ENCODE results near the gene CDT1. TPM values are rescaled to one million over a fixed set of nuclear protein-coding genes. Genes with fewer than 3 reads are reported as not detected.

The CDT1 gene
- total RNA-seq, 1 experiment from 2014 or later: 39.9 TPM

DNA sequence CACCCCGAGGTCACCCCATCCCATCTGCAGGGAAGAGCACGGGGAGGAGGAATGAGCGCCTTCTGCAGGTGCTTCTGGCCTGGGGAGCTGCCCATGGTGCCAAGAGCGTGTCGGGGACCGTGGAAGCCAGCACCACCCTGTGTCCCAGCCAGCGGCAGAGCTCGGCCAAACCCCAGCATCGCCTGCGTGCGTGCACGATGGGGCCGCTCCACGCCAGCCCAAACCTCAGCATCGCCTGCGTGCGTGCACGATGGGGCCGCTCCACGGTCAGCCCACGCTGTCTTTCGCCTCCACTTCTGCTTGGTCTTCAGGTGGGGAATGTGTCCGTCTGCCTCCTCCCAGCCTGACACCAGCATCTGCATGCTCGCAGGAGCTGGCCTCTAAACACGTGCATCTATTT is 39.2 kb downstream of the CDT1 start:
- BruUV-seq (replicated peaks): no TSS peak
- H3K36me3 ChIP-seq (ENCODE audit: control insufficient read depth, insufficient read depth, low read length): no peaks in the 10 kb centered on the region; the same call in 1 of the 2 replicates
- no peak overlapping the region for H3K4me3 ChIP-seq (ENCODE audit: low read depth in 2 of 2, low read length in 2 of 2)
- ChIA-PET POLR2A (no interaction called here), CTCF (no interaction called here)
- in situ Hi-C loops (cut with HindIII; ENCODE audit: low pct_unique_long_range_greater_than_20kb, low sequenced_read_pairs): no loop called here
- DNase-seq (ENCODE audit: low read depth, low spot score) (no peak), ATAC-seq (no peak)
- H3K27me3 ChIP-seq (ENCODE audit: control insufficient read depth, insufficient read depth, low read length): no peaks in the 10 kb centered on the region
- intact Hi-C loops (cut with micrococcal nuclease; ENCODE audit: unreplicated experiment): no loop called here
- H3K4me1 ChIP-seq (ENCODE audit: control insufficient read depth, insufficient read depth, low read length): no peaks in the 10 kb centered on the region
- no peak overlapping the region for H3K27ac ChIP-seq (ENCODE audit: low read length)
- TF ChIP-seq TCF7L2 (IDR thresholded peaks at IDR 0.05; ENCODE audit: low read depth, low read length) (no peak), SIN3A (IDR thresholded peaks at IDR 0.05; ENCODE audit: borderline replicate concordance, insufficient read depth, low read depth, low read length) (no peak), POLR2AphosphoS5 (IDR thresholded peaks at IDR 0.05; ENCODE audit: low read depth, low read length) (no peak)
- TF ChIP-seq, protein P1, sequence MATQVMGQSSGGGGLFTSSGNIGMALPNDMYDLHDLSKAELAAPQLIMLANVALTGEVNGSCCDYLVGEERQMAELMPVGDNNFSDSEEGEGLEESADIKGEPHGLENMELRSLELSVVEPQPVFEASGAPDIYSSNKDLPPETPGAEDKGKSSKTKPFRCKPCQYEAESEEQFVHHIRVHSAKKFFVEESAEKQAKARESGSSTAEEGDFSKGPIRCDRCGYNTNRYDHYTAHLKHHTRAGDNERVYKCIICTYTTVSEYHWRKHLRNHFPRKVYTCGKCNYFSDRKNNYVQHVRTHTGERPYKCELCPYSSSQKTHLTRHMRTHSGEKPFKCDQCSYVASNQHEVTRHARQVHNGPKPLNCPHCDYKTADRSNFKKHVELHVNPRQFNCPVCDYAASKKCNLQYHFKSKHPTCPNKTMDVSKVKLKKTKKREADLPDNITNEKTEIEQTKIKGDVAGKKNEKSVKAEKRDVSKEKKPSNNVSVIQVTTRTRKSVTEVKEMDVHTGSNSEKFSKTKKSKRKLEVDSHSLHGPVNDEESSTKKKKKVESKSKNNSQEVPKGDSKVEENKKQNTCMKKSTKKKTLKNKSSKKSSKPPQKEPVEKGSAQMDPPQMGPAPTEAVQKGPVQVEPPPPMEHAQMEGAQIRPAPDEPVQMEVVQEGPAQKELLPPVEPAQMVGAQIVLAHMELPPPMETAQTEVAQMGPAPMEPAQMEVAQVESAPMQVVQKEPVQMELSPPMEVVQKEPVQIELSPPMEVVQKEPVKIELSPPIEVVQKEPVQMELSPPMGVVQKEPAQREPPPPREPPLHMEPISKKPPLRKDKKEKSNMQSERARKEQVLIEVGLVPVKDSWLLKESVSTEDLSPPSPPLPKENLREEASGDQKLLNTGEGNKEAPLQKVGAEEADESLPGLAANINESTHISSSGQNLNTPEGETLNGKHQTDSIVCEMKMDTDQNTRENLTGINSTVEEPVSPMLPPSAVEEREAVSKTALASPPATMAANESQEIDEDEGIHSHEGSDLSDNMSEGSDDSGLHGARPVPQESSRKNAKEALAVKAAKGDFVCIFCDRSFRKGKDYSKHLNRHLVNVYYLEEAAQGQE (IDR thresholded peaks at IDR 0.05; ENCODE audit: insufficient read depth in 1 of 2, low read depth in 2 of 2, low read length in 1 of 2): no peak
- TF ChIP-seq, protein P2, sequence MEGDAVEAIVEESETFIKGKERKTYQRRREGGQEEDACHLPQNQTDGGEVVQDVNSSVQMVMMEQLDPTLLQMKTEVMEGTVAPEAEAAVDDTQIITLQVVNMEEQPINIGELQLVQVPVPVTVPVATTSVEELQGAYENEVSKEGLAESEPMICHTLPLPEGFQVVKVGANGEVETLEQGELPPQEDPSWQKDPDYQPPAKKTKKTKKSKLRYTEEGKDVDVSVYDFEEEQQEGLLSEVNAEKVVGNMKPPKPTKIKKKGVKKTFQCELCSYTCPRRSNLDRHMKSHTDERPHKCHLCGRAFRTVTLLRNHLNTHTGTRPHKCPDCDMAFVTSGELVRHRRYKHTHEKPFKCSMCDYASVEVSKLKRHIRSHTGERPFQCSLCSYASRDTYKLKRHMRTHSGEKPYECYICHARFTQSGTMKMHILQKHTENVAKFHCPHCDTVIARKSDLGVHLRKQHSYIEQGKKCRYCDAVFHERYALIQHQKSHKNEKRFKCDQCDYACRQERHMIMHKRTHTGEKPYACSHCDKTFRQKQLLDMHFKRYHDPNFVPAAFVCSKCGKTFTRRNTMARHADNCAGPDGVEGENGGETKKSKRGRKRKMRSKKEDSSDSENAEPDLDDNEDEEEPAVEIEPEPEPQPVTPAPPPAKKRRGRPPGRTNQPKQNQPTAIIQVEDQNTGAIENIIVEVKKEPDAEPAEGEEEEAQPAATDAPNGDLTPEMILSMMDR (IDR thresholded peaks at IDR 0.05): no peak
- no peaks in the 10 kb centered on the region for H3K9me3 ChIP-seq (ENCODE audit: control insufficient read depth, insufficient read depth, low read depth, low read length)

DNA sequence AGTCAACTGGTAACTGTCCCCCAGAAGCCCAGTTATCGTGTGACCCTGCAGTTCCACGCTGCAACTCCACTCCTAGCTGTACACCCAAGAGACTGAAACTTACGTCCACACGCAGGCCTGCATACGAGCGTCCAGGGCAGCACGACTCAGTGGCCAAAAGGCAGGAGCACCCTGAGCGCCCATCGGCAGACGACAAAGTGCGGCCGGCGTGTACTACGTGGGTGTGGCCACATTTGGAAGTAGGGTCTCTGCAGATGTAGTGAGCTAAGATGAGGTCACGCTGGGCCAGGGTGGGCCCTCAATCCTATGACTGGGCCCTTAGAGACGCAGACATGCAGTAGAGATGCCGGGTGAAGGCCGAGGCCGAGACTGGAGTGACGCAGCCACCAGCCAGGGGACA is 39.7 kb downstream of the CDT1 start:
- Histone ChIP-seq H3K36me3 (ENCODE audit: control insufficient read depth, insufficient read depth, low read length) (no peaks in the 10 kb centered on the region), H3K27me3 (ENCODE audit: control insufficient read depth, insufficient read depth, low read length) (no peaks in the 10 kb centered on the region), H3K4me3 (ENCODE audit: low read depth in 2 of 2, low read length in 2 of 2) (no peak overlapping the region), H3K9me3 (ENCODE audit: control insufficient read depth, insufficient read depth, low read depth, low read length) (no peaks in the 10 kb centered on the region), H3K4me1 (ENCODE audit: control insufficient read depth, insufficient read depth, low read length) (no peaks in the 10 kb centered on the region), H3K27ac (ENCODE audit: low read length) (no peak overlapping the region)
- ChIA-PET POLR2A (no interaction called here), CTCF (interaction anchor here (0.7 kb wide), 1 partner anchor 30 kb away, joined by 12 read pairs; no protein-coding TSS in a partner anchor)
- no peak for DNase-seq (ENCODE audit: low read depth, low spot score)
- ATAC-seq: no peak
- no TSS peak for BruUV-seq (replicated peaks)
- TF ChIP-seq, protein P2 (IDR thresholded peaks at IDR 0.05): no peak
- TF ChIP-seq, protein P1 (IDR thresholded peaks at IDR 0.05; ENCODE audit: insufficient read depth in 1 of 2, low read depth in 2 of 2, low read length in 1 of 2): no peak
- TF ChIP-seq SIN3A (IDR thresholded peaks at IDR 0.05; ENCODE audit: borderline replicate concordance, insufficient read depth, low read depth, low read length): no peak
- TF ChIP-seq POLR2AphosphoS5 (IDR thresholded peaks at IDR 0.05; ENCODE audit: low read depth, low read length): no peak
- TF ChIP-seq TCF7L2 (IDR thresholded peaks at IDR 0.05; ENCODE audit: low read depth, low read length): no peak
- in situ Hi-C loops (cut with HindIII; ENCODE audit: low pct_unique_long_range_greater_than_20kb, low sequenced_read_pairs) (no loop called here), intact Hi-C loops (cut with micrococcal nuclease; ENCODE audit: unreplicated experiment) (no loop called here)
